CD4-positive, alpha-beta T cell treated with Interleukin-17A for 1 hour (primary cell): ENCODE data around the gene KPNA6.
"Not testable (repeated sequence)": the region's sequence is repeated elsewhere in the genome, so short reads cannot be mapped to it uniquely, and the experiment has no call there.

Experiments used
- DNase-seq: peaks from one replicate; pipeline ENCODE4 v3.0.0-alpha.2; 2020

Gene KPNA6

DNA sequence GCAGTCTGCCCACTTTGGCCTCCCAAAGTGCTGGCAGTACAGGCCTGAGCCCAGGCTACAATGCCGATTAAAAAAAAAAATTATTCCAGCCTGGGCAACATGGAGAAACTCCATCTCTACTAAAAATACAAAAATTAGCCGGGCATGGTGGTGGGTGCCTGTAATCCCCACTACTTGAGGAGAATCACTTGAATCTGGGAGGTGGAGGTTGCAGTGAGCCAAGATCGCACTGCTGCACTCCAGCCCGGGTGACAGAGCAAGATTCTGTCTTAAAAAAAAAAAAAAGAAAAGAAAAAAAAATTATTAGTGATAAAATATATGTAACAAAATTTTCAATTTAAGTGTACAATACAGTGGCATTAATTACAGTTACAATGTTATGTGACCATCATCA lies 35.4 kb downstream of the KPNA6 start:
- DNase-seq = not testable (repeated sequence)

DNA sequence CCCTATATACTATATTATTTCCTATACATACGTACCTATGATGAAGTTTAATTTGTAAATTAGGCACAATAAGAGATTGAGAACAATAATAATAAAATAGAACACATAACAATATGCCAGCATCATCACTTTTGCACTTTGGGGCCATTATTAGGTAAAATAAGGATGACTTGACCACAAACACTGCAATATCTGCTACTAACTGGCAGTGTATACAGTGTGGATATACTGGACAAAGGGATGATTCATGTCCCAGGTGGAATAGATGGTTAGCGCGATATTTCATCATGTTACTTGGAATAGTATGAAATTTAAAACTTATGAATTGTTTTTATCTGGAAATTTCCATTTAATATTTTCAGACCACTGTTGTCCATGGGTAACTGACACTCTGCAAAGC lies 36.2 kb downstream of the KPNA6 start:
- no peak for DNase-seq

DNA sequence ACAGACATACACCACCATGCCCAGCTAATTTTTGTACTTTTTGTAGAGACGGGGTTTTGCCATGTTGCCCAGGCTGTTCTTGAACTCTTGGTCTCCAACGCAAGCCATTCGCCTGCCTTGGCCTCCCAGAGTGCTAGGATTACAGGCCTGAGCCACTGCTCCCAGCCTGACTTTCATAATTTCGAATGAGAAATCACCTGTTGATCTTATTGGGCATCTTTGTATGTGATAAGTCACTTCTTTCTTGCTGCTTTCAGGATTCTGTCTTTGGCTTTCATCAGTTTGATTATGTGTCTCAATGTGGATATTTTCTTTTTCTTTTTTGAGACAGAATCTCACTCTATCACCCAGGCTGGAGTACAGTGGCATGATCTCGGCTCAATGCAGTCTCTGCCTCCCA lies 39.9 kb downstream of the KPNA6 start:
- not testable (repeated sequence) for DNase-seq

DNA sequence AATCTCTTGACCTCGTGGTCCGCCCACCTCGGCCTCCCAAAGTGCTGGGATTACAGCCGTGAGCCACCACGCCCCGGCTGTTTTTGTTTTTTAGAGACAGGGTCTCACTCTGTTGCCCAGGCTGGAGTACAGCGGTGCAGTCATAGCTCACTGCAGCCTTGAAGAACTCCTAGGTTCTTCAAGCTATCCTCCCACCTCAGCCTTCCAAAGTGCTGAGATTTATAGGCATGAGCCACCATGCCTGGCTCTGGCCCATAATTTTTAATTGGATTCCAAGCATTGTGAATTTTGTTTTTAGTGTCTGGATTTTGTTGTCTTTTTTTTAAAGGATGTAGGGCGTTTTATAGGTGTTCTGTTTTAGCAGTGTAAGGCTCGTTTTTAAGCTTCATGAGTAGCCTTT lies 43.0 kb downstream of the KPNA6 start:
- no peak for DNase-seq

DNA sequence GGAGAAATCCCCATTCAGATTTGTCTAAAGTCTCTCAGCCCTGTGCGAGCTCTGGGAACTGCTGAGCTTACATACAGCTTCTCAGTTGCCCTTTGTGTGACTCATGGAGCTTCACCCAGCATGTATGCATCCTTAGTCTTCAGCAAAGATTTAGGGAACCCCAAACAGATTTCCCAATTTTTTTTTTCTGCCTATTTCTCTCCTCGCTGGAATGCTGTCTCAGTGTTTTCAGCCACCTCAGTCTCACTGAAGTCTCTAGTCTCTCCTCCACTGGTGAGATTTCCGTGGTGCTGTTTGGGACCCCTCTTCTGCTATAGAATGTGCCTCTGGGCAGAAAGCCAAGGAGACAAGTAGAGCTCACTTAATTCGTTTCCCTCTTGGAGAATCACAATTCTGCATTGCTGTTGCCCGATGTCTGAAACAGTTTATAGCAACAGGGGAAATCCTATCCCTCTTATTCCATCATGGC lies 43.5 kb downstream of the KPNA6 start:
- no peak for DNase-seq

DNA sequence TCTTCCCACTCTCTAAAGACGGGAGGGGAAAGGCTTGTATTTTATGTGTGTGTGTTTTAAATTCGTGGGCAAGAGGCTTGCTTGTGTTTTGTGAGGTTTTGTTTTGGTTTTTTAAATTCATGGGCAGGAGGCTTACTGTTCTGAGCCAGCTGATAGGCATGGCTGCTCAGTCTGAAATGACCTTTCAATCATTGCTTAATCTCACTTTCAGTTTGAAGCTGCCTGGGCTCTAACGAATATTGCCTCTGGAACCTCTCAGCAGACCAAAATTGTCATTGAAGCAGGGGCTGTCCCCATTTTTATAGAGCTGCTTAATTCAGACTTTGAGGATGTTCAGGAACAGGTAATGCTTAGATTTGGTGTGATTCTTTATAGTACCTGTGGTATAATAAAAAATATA lies 51.3 kb downstream of the KPNA6 start:
- no peak for DNase-seq

DNA sequence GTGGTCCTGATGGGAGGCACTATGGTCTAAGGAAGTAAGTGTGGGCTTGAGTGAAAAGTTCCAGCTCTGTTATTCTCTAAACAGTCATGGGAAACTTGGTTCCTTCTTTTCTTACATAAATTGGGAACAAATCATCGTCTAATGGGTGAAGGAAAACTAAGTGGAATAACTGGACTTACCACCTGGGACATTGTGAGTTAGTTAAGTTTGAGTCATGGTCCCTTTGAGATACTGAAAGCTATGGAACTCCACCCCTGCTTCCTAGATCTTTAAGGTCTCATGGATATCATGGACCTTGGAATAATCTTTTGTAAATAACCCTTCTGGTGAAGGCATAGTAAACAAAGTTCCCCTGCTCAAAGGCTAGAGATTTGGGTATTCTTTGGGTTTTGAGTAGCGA lies 55.5 kb downstream of the KPNA6 start:
- no peak for DNase-seq

DNA sequence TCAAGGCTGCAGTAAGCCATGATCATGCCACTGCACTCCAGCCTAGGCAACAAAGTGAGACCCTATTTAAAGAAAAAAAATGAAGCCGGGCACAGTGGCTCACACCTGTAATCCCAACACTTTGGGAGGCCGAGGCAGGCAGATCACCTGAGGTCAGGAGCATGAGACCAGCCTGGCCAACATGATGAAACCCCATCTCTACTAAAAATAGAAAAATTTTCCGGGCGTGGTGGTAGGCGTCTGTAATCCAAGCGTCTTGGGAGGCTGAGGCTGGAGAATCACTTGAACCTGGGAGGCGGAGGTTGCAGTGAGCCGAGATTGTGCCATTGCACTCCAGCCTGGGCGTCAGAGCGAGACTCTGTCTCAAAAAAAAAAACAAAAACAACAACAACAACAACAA lies 57.8 kb downstream of the KPNA6 start:
- not testable (repeated sequence) for DNase-seq

DNA sequence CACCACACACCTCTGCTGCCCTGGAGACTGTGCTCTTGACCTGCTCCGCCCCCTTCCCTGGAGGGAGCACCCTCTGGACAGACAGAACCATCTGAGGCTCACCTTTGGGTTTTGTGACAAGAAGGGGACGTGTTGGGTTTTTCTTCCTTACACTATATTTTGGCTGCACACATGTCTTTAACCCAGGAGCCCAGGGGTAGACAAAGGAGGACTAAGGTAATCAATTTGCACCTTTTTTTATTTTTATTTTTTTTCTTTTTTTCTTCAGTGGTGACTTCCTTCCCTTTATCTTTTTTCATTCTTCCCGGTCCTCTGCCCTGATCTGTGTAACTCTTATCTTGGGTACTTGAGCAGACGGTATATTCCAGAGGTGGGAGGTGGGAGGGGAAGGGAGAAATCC lies 63.1 kb downstream of the KPNA6 start:
- no peak for DNase-seq

DNA sequence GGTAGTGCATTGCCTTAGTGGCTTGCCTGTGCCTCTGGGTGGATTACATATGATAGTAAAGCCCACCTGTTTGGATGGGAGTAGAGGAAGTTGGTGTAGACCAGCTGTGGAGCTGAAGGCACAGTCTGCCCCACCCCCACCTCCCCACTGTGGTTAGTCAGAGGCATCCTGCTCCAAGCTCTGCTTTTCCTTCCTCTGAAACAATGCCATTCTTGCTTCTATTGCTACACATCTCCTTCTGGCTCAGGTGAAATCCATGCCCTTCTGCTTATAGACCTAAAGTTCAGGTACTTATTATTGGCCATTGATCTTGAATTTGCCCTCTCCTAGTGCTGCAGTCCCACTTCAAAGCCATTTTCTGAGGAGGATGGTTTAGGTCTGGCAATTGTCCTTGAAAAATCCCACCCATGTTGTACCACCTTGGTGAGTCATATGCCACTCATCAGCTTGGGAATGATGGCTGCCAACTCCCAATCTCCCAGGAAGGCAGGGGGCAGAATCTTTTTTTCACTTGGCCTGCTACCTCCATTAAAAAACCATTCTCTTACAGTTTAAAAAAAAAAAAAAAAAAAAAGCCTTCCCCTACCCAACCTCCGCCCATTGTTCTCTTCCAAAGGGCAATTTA lies 64.9 kb downstream of the KPNA6 start:
- no peak for DNase-seq

DNA sequence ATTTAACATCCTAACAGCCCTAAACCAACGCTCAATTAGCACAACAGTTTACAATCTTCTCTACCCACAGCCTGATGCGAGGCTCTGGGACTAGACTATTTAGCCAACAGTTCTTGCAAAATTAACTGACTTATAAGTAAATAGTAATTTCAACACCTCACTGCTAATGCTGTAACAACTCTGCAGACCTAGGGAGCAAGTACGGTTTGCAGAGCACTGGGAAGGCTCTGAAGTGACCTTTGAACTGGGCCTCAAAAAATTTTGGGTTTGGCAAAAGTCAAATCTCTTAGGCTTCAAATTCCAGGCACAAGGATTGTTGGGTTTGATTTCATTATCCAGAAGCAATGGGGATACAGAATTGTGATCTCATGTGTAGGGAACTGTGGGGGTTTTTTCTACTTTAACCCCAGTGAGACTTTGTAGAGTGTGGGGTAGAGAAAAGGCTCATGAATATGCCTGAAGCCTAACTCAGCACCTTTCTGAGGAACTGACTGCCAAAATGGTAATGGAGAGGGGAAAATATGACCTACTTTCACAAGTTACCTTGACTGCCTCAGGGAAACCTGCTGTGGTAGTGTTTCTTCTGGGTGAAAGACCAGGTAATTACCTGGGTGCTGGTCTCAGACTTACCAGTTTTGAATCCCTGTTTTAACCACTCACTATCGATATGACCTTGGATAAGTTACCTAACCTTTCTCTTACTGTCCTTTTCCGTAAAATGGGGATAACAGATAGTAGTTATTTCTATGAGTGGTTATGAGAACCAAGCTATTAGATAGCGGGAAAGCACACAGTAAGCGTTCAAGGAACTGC lies 70.7 kb downstream of the KPNA6 start:
- DNase-seq = no peak

DNA sequence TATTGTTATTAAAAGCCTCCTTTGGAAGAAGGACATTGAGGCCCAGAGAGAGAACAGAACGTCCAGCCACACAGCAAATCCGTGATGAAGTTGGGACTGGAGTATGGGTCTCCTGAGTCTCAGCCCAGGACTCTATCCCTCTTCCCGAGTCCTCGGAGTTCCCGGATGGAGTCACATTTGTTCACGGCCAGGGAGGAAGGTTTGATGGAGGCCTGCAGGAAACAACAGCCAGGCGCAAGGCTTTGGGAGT lies 71.3 kb downstream of the KPNA6 start:
- DNase-seq = no peak

DNA sequence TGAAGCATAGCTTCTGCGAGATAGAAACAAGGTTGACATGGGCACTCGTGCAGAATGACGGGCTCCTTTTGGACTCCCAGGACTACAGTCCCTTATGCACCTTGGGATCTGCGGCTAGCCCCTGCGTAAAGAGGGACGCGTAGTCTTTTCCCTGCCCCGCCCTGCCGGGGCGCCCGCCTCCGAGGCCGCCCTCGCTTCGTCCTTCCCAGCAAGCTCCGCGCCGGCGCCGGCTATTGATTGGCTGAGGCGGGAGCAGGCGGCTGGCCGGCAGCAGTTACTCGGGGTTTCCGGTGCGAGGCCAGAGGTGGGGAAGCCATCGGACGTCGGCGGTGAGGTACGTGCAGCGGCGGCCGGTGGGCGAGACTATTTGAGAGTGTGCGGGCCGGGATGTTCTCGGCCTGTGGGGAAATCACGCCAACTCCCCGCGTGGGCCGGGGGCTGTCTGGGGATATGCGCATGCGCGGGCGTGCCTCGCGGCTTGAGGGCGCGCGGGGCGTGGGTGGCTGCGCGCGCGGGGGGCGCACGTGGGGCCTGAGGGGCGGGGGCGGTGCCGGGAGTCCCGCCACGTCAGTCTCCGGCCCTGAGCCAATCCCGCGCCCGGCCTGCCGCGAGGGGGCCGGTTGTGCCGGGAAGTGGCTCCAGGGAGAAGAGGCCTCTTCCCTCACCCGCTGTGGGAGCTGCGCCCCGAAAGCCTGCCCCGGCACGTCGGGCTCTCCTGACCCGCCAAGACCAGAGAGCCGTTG lies 71.8 kb downstream of the KPNA6 start, which contains the start of gene TXLNA:
TSS of gene TXLNA (plus strand) at position 233 of the 743 bp plus-strand sequence. CDS start 671 bp downstream, outside the sequence.
- DNase-seq = peak; percentile 88

DNA sequence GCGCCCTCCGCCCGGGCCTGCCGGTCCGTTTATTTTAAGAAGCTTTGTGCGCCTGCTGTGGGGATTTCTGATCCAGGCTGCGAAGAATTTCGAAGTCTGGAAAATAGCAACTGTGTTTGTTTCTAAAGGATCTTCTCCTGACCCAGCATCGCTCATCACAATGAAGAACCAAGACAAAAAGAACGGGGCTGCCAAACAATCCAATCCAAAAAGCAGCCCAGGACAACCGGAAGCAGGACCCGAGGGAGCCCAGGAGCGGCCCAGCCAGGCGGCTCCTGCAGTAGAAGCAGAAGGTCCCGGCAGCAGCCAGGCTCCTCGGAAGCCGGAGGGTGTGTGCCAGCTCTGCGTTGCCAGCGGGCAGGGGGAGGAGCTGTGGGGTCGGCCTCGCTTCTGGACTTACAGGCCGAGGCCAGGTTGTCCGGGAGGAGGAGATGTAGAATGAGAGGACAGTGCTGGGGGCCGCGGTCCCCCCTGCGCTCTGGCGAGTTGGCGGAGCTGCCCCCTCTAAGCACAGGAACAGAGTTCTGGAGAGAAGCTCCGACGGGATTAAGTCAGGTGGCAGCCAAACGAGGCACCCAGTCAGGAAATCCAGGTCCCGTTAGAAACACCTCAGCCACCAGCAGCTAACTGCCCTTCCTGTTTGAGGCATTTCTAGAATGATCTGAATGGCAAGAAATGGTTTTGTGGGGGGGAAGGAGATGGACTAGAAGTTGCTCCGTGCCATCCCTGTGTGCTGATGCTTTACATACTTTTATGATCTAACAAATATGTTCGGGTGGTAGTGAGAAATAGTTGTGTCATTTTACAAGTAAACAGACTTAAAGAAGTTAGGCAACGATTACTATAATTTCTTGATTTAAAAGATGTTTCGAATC lies 72.6 kb downstream of the KPNA6 start:
- peak; percentile 34 for DNase-seq

DNA sequence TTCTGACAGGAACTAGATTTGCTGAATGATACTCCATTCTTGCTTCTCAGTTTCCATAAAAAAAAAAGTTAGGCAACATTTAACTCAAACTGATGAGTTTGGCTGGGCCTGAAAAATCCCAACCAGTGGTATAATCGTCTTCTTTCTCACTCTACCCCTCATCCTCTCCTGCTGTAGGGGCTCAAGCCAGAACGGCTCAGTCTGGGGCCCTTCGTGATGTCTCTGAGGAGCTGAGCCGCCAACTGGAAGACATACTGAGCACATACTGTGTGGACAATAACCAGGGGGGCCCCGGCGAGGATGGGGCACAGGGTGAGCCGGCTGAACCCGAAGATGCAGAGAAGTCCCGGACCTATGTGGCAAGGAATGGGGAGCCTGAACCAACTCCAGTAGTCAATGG lies 73.2 kb downstream of the KPNA6 start:
- DNase-seq = no peak

DNA sequence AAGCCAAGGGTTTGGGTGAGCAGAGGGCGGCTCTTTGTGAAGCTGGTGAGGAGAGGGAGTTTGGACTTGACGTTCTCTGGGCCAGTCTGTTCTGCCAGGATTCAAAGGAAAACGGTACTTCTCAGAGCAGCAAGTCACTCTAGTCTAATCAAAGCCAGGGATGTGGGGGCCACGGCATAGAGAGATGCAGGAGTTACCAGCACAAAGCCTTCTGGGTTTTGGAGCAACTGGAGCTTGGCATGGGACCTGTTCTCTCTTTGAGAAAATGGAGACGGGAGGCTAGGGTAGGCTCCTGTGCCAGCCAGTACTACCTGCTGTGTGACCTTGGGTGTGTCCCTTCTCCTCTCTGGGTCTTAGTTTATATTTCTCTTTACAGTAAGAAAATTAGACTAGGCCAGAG lies 73.7 kb downstream of the KPNA6 start:
- no peak for DNase-seq

DNA sequence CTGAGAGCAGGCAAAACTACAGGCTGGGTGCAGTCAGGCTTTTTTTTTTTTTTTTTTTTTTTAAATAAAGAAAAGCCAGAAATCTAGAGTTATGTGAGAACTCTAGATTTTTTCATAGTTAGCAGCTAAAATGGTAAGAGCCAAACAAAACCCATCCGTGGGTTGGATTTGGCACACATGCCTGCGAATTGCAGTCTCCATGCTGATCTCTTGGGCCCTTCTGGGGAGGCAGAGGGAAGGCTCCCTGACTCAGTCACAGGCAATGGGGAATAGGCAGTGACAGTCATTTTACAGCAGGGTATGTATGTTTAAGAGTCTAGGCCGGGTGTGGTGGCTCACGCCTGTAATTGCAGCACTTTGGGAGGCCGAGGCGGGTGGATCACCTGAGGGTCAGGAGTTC lies 74.2 kb downstream of the KPNA6 start:
- DNase-seq = no peak

DNA sequence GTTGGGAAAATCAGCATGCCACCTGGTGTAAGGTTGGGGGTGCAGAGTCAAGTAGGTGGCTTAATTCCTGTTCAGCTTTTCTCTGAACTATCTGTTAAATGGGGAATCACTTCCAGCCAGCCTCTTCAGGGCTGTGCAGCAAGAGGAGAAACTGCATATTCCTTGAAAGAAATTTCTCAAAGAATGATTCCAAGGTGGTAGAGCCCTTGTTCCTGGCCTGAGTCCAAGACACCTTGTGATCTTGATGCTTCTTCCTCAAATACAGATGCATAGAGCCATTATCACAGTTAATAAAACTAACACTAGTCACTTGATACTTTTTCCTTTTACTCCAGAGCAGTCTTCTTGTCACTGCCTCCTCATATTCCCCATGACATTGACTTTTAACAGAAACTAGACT lies 76.8 kb downstream of the KPNA6 start:
- no peak for DNase-seq

DNA sequence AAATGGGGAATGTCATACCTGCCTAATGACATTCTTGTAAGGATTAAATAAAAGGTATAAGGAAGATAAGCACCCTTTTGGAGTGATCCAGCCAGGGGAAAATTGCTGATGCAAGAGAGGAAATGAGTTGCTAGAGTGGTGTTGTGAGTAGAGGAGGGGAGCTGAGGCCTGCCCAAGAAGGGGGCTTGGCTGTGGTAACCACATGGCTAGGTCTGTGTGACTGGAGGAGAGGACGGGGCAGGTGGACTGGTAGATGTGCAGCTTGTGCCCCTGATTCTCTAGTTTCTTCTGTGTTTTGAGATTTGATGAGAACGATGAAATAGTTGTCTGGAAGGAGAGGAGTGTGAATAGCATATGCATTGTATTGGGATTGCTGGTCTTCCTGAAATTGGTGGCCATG lies 78.2 kb downstream of the KPNA6 start:
- DNase-seq = no peak

DNA sequence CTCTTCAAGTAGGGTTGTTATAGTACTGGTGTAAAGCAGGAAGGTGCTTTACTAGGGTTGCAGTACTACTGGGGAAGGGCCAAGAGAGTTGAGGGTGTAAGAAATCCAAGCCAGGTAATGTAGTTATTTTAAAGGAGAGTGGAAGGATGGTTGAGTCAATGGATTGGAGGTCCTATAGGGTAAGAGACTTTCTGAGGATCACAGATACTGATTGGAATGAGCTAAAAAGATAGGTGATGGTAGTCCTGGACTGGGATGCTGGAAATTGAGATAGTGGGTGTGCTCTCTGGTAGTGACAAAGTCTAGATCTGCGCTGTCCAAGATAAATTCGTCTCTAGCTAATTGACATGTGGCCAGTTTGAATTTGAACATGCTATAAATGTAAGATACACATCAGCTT lies 78.6 kb downstream of the KPNA6 start:
- no peak for DNase-seq

DNA sequence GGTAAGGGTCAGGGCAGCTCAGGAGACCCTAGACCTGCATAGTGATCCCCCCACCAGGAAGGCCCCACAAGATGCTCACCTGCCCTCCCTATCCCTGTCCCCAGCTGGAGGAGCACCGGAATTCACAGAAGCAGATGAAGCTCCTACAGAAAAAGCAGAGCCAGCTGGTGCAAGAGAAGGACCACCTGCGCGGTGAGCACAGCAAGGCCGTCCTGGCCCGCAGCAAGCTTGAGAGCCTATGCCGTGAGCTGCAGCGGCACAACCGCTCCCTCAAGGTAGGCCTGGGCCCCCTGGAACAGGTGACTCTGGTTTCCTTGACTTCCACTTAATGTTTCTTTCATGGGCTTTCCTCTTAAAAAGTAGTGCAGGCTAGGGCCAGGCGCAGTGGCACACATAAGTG lies 80.0 kb downstream of the KPNA6 start:
- no peak for DNase-seq

DNA sequence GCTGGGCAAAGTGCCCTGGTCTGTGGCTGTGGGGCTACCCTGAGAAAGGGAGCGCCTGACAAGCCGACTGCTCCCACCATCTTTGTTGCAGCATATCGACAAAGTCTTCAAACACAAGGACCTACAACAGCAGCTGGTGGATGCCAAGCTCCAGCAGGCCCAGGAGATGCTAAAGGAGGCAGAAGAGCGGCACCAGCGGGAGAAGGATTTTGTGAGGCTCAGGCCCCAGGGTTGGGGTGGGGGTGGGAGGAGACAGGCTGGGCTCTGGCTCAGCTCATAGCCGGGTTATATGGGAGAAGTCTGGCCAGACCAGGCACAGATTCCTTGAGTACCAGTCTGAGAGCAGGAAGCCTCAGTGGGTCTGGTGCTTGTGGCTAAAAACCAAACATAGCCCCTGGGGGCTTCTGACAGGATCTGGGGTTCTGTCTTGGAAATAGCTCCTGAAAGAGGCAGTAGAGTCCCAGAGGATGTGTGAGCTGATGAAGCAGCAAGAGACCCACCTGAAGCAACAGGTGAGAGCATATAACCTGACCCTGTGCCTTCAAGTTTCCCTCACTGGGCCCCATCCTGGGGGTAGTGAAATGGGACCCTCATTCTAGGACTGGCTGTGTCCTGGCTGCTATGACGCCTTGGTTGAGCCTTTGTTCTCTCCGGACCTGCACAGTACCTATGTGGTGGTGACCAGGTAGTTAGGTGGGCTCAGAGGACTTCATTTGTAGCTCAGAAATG lies 84.5 kb downstream of the KPNA6 start:
- DNase-seq = no peak
